BJ (cell line): Measurements from ENCODE around the gene TMEM207. TPM values are rescaled to one million over a fixed set of nuclear protein-coding genes. Genes with fewer than 3 reads are reported as not detected.
"Not testable (repeated sequence)": the region's sequence is repeated elsewhere in the genome, so short reads cannot be mapped to it uniquely, and the experiment has no call there.

Experiments
- CTCF ChIA-PET: fragments of 350-600 bp; formaldehyde crosslinking; extraction: SDS; loops from one replicate; lab custom pipeline; 2021; ENCODE audit warnings: antibody characterized with exemption, inconsistent platforms; lab: Yijun Ruan, JAX
- POLR2A ChIA-PET: fragments of 300-600 bp; sonication (Branson Sonifier 250); formaldehyde crosslinking; extraction: SDS; loops from one replicate; lab custom pipeline; 2021; ENCODE audit warnings: antibody characterized with exemption; lab: Charles Lee
- DNase-seq: peaks from one replicate; pipeline ENCODE4 v3.0.0-alpha.2; 2011; ENCODE audit warnings: low read depth
- H3K27me3 ChIP-seq: 2 replicates; pipeline ENCODE4 v1.6.0; 2011; ENCODE audit warnings: low read length; ENCODE audit not compliant: control insufficient read depth, insufficient read depth
- H3K36me3 ChIP-seq: 2 replicates; pipeline ENCODE4 v1.5.1; 2011; ENCODE audit warnings: low read length; ENCODE audit not compliant: control insufficient read depth, insufficient read depth
- H3K4me3 ChIP-seq: 2 replicates; pipeline ENCODE4 v1.5.1; 2011; ENCODE audit warnings: low read depth, mild to moderate bottlenecking, control low read depth, low read length
- CTCF ChIP-seq: IDR thresholded peaks from 2 replicates; pipeline ENCODE4 v1.5.1; 2011; ENCODE audit warnings: low read depth, mild to moderate bottlenecking, control low read depth, inconsistent platforms, low read length, moderate library complexity; ENCODE audit not compliant: insufficient read depth
- polyA plus RNA-seq: library from polyadenylated mRNA; depleted of rRNA; stranded (reverse); fragments of >200 nt; gene quantifications from 2 replicates; pipeline ENCODE4 v1.2.3, GENCODE V29; 2011

Gene TMEM207
- polyA plus RNA-seq, 1 experiment: not detected

- CTCF ChIA-PET: no interaction called here
- DNase-seq: no peak
- H3K27me3 ChIP-seq: peaks cover 2% of the 10 kb centered on the region; the same call in 1 of the 2 replicates
- no peak for TF ChIP-seq CTCF
- POLR2A ChIA-PET: no interaction called here
- no peak overlapping the region for H3K4me3 ChIP-seq
- H3K36me3 ChIP-seq: no peaks in the 10 kb centered on the region
These were observed 41.9 kb upstream of the TMEM207 start for GRCh38 chr3:190491533-190492054.

- Histone ChIP-seq H3K27me3 (peaks cover 2% of the 10 kb centered on the region; the same call in 1 of the 2 replicates), H3K4me3 (no peak overlapping the region), H3K36me3 (no peaks in the 10 kb centered on the region)
- no peak for TF ChIP-seq CTCF
- POLR2A ChIA-PET: no interaction called here
- CTCF ChIA-PET: no interaction called here
- DNase-seq: no peak
These were observed 37.4 kb upstream of the TMEM207 start for GRCh38 chr3:190486908-190487607.

GRCh38 chr3:190486533-190486864 lies 36.8 kb upstream of the TMEM207 start:
- Histone ChIP-seq H3K4me3 (no peak overlapping the region), H3K27me3 (peaks cover 2% of the 10 kb centered on the region; the same call in 1 of the 2 replicates), H3K36me3 (no peaks in the 10 kb centered on the region)
- TF ChIP-seq CTCF: no peak
- CTCF ChIA-PET: no interaction called here
- POLR2A ChIA-PET: no interaction called here
- no peak for DNase-seq

- no peak for DNase-seq
- peaks cover 2% of the 10 kb centered on the region; the same call in 1 of the 2 replicates for H3K27me3 ChIP-seq
- TF ChIP-seq CTCF: no peak
- ChIA-PET POLR2A (no interaction called here), CTCF (no interaction called here)
- H3K4me3 ChIP-seq: no peak overlapping the region
- no peaks in the 10 kb centered on the region for H3K36me3 ChIP-seq
These were observed 36.3 kb upstream of the TMEM207 start for GRCh38 chr3:190485830-190486532.

- no peak for DNase-seq
- Histone ChIP-seq H3K36me3 (no peaks in the 10 kb centered on the region), H3K4me3 (no peak overlapping the region), H3K27me3 (no peaks in the 10 kb centered on the region)
- POLR2A ChIA-PET: no interaction called here
- TF ChIP-seq CTCF: no peak
- CTCF ChIA-PET: interaction anchor here (0.9 kb wide), 1 partner anchor 215 kb away, joined by 3 read pairs; no protein-coding TSS in a partner anchor
These were observed 32.1 kb upstream of the TMEM207 start for GRCh38 chr3:190481779-190482178.

- H3K36me3 ChIP-seq, DNase-seq, POLR2A ChIA-PET, H3K4me3 ChIP-seq, CTCF ChIA-PET, H3K27me3 ChIP-seq: not testable (repeated sequence)
These were observed 23.6 kb upstream of the TMEM207 start for GRCh38 chr3:190473261-190473660.
